GM18505 (cell line): Measurements from ENCODE around the gene LRRC36.
"Not testable (repeated sequence)": the region's sequence is repeated elsewhere in the genome, so short reads cannot be mapped to it uniquely, and the experiment has no call there.

Experiments
- ATAC-seq: cut with Tn5 transposase; IDR thresholded peaks from one replicate; pipeline ENCODE4 v1.9.1; 2021; ENCODE audit not compliant: unreplicated experiment
- POLR2A ChIP-seq: IDR thresholded peaks from 4 replicates; pipeline ENCODE4 v1.6.1; 2011; ENCODE audit warnings: borderline replicate concordance; ENCODE audit not compliant: insufficient read depth, insufficient read length; ENCODE audit errors: extremely low read depth

Gene LRRC36

DNA sequence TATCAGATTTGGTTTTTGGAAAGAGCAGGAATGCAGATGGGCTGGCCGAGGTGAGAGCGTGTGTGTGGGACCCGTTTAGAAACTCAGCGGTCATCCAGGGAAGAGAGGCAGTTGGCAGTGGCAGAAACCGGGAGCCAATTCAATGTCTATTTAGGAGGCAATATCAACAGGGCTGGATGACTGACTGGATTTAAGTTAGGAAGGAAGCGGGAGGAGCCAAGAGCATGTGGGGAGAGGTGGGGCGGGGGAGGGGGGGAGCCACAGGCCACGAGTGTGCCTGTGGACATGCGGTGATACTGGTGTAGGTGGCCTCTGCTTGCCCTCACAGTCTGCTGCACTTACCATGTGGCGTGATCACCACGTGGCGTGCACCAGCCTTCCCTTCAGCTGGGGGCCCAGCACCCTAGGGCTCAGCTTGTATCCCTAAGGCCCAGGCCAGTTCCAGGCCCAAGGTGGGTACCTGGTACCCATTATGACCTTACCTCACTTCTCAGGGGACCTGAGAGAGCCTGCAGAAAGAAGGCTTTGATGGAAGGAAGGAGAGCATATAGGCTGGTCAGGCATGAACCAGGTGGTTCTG lies 77.5 kb downstream of the LRRC36 start:
- no peak for TF ChIP-seq POLR2A
- no peak for ATAC-seq

GRCh38 chr16:67404740-67405226 lies 78.2 kb downstream of the LRRC36 start:
- no peak for ATAC-seq
- no peak for TF ChIP-seq POLR2A

GRCh38 chr16:67405336-67405735 lies 78.7 kb downstream of the LRRC36 start:
- ATAC-seq = no peak
- no peak for TF ChIP-seq POLR2A

DNA sequence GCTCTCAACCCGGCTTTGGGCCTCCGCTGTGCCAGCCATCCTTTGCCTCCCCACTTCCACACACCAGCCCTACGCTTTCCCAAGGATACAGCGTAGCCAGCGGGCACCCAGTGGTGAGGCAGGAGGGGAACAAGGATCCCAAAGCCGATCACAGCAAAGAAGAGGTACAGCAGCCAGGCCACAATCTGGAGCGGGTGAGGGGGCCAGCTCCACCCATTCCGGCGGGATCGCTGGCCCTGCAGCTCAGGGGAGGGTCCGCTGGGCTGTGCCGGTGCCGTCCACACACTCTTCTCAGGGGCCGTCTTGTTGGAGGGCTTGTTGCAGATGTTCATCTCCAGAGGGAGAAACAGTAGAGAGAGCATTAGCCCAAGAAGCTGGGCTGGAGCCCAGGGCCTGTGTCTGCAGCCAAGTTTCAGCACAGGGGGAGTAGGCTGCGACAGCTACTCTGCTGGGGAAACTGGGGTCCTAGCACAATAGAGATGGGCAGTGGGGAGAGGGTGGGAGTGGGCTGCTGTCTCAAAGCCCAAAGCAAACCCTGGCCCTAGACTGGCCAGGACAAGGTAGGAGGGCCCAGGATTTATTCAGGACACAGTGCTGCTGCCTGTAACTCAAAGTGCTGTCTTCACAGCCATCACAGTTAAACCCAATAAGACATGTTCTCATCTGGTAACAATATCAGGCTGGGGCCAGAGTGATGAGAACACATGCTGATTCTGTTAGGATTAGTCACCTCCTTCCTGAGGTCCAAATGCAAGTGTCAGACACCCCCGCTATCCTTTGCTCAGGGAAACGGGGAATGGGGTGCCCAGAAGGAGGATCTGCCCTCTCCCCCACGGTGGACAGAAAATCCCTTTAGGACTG lies 79.7 kb downstream of the LRRC36 start:
- no peak for TF ChIP-seq POLR2A
- no peak for ATAC-seq

DNA sequence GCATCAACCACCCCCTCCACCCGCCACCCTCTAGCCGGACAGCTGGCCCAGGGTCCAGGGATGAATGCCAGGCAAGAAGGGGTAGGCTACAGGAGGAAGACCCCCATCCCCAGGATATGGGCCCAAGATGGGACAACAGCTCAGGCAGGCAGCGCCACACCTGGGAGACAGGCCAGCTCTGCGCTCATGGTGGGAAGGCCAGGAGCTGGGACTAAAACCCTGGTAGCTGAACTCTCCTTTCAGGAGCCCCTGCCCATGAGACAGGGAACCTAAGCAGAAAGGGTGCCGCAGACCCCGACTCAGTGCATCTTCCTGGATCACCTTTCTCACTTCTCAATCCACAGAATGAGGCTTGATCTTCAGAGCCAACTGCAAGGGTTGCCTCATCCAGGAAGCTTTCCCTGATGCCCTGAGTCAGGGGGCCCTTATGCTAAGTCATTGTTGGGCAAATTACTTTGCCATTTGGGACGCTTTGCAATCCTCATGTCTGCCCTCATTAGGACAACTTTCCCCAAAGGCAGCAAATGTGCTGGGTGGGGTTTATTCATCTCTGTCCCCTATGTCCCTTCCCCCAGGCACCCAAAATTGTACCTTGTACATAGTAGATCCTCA lies 80.7 kb downstream of the LRRC36 start:
- no peak for ATAC-seq
- TF ChIP-seq POLR2A = no peak

DNA sequence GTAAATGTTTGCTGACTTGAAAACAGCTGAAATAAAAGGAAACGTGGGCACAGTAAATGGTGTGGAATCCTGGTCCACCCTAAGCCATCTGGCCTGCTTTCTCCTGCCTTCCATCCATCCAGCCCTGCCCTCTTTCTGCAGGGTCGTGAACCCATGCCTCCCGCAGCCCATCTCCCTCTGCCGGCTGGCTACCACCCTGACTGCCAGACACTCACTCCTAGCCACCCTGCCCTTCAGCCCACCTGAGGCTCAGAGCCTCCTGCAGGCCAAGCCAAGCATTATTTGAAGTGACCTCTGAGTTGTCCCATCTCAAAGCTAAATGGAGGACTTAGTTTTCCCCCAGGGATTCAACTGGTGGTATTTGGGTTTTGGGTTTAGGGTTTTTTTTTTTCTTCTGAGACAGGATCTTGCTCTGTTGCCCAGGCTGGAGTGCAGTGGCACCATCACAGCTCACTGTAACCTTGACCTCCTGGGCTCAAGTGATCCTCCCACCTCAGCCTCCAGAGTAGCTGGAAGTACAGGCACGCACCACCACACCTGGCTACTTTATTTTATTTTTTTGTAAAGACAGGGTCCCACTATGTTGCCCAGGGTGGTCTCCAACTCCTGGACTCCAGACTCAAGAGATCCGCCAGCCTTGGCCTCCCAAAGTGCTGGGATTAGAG lies 81.3 kb downstream of the LRRC36 start:
- no peak for TF ChIP-seq POLR2A
- no peak for ATAC-seq

DNA sequence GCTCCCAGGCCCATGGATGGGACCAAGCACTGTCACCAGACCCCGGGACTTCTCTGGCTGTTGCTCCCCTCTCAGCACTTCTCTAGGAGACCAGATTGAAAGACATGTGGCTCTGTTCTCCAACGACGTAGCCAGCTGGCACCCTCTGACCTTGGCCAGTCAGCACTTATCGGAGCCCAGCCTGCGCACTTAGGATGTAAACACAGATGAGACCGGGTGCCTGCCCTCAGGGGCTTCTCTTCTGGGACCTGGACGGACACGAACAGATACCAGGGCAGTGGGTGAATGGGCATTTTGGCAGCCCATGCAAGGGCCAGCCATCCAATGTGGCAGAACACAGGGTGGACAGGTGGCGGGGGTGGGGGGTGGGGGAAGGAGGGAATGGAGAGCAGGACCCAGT lies 83.0 kb downstream of the LRRC36 start:
- TF ChIP-seq POLR2A = no peak
- ATAC-seq = no peak

DNA sequence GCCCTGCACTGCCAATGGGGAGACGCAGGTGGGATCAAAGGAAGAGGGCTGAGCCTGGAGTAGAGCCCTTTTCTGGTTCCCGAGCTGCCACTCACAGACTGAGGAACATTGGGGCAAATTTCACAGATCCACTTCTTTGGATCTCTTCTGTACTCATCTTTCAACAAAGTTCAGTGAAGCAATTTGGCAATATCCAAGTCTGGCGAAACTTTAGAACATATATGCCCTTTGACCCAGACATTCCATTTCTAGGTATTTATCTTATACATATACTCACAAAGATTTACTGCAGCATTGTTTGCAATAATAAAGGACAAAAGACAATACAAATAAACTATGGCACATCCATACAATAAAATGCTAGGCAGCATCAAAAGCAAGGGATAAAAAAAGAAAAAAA lies 84.7 kb downstream of the LRRC36 start:
- TF ChIP-seq POLR2A = no peak

GRCh38 chr16:67412294-67412693 lies 85.7 kb downstream of the LRRC36 start:
- TF ChIP-seq POLR2A = no peak
- no peak for ATAC-seq

More for the DNA sequence above, 84.7 kb downstream of the LRRC36 start:
- no peak for ATAC-seq

DNA sequence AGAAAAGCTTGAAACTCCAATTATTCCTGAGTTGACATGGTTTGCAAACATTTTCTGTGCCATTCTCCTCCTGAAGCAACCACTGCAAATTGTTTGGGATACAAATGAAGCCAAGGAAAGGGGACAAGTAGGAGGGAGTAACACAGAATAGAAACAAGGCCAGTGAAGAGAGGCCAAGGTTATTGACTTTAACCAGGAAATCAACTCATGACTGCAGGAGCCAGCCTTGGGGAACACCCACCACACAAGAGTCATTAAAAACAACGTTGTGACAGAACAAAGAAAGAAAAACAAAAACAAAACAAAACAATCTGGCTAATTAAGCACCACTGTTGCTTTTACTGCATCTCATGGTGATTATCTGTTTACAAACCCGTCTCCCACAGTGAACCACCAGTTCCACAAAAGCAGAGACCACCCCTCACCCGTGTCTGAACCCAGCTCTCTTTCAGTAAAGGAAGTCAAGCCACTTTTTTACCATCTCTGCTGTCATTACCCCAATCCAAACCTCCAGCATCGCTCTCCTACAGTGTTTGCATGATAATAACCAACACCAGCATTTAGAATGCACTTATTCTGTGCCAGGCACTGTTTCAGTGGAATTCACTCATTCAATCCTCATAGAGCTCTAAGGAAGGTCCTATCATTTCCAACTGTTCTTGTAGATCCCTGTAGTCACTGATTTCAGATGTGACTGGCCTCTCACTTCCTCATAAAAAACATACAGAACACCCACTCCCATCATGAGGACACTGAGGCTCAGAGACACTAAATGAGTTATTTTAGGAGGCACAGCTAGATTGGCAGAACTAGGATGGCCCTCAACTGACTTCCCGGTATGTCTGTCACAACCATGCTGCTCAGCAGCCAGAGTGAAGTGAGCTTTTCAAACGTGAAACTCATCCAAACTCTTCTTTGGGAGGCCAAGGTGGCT lies 87.6 kb downstream of the LRRC36 start:
- ATAC-seq = no peak
- TF ChIP-seq POLR2A = no peak

- not testable (repeated sequence) for ATAC-seq
Measured at GRCh38 chr16:67415421-67415820, 88.8 kb downstream of the LRRC36 start.
